Cardiac septum (tissue), 1 donor: ENCODE data around the gene CDC42BPA. TPM values are rescaled to one million over a fixed set of nuclear protein-coding genes. Genes with fewer than 3 reads are reported as not detected.

Source experiments
- DNase-seq: peaks from one replicate; pipeline ENCODE4 v3.0.0-alpha.2; 2020; ENCODE audit warnings: low spot score
- intact Hi-C: fragments of 100-400 bp; cut with DNase I; formaldehyde crosslinking; loops from one replicate; pipeline ENCODE4 v1.14.0; 2022
- total RNA-seq: library from RNA; stranded (reverse); fragmentation: NEBNext Ultra II Directional; extraction: Animal tissue kit (Norgen Biotek cat#: 25700); gene quantifications from one replicate; pipeline ENCODE4 v1.2.1, GENCODE V29; 2021
- donor health status: DM: no; HTN: no; CAD: no.

Gene CDC42BPA
- total RNA-seq, 1 donor from 2014 or later: 33.5 TPM

GRCh38 chr1:227314014-227314848 lies 4.1 kb downstream of the CDC42BPA start:
- DNase-seq: no peak
- intact Hi-C loops: loop anchor here (10.0 kb wide), 1 partner anchor 179 kb away; no protein-coding TSS in a partner anchor

- no peak for DNase-seq
- intact Hi-C loops: loop anchor here (10.0 kb wide), 1 partner anchor 178 kb away; no protein-coding TSS in a partner anchor
These were observed 5.8 kb downstream of the CDC42BPA start for GRCh38 chr1:227312361-227313025.

DNA sequence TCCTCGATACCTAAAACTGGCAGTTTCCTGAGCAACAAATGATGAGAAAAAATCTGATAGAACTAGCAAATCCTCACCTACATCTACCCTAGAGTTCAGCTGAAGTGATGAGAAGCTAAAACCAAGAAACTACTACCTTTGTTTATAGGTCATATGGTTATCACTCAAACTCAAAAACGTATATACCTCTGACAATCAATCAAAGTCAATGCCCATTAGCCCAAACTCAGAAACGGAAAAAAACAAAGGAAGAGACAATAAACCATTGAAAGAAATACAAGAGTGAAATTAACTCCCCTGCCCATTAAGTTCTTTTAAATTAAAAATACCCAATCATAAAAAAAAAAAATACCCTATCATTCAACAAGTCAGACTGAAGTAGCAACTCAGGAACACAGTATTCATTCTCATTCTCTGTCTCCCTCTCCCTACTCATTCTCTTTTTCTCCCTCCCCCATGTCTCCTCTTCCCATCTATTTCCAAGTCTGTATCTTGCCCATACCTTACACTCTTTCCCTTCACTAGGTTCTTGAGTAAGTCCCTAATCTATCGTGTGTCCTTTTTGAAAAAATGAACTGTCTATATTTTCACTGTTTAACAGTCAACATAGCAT lies 6.8 kb downstream of the CDC42BPA start:
- no peak for DNase-seq
- intact Hi-C loops: loop anchor here (10.0 kb wide), 1 partner anchor 177 kb away; no protein-coding TSS in a partner anchor

- intact Hi-C loops: no loop called here
- no peak for DNase-seq
These were observed 9.6 kb downstream of the CDC42BPA start for GRCh38 chr1:227308367-227309336.

DNA sequence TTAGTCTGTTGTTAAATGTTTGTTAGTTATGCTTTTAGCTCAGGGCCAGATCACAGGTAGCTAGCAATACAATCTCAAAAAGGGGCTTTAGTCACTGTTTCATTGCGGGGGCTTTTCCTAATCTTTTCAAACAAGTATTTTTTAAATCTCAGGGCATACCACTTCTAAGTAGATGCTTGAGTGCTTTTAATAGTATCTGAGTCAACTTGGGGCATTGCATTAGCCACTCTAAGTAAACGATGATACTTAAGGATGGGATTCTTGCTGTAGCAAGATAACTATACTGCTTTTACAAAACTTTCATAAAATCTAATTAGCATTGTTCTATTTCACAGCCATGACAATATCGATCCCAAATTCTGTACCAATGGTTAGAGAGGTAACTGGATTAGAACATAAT lies 11.6 kb downstream of the CDC42BPA start:
- DNase-seq: no peak
- intact Hi-C loops: no loop called here

DNA sequence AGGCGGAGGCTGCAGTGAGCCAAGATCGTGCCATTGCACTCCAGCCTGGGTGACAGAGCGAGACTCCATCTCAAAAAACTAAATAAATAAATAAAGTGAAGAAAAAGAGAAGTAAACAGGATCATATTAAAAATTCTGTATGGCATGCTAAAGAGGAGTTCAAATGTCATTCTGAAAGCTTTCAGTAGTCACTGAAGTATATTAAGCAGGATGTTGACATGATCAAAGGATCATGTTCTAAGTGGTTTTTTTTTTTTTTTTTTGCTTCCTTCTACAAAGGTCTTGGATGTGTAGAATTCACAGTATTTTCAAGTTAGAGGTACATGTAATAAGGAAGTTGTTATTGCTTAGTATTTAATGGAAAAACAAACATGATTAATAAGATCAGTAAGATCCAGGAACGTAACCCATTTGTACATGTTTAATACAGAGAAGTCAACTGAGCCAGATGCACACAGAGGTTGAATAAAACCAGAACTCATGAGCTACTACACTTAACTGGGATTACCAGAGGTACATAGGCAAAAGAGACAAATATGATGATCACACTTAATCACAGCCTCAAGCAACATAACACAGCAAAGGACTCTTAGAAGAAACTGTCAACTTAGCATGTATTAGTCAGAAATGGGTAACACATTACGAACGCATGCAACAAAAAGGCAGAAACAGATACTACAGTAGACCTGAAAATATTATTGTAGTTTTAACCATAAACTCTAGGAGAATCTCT lies 12.2 kb downstream of the CDC42BPA start:
- DNase-seq: no peak
- intact Hi-C loops: no loop called here

DNA sequence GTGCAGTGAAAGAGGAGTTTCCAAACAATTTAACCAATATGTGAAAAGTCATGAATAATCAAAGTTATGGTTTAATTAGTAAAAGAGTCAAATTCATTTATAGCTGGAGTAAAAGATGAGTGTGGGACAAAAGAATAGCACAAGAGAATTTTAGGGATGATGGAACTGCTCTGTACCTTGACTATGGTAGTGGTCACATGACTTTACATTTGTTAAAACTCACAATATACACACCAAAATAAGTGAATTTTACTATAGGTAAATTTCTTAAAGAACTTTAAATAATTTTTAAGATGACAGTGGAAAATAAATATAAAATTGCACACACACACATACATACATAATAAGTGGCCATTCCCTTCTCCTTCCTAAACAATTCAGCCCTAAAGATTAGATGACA lies 13.6 kb downstream of the CDC42BPA start:
- intact Hi-C loops: no loop called here
- no peak for DNase-seq

GRCh38 chr1:227303662-227304061 lies 14.6 kb downstream of the CDC42BPA start:
- no peak for DNase-seq
- intact Hi-C loops: no loop called here

DNA sequence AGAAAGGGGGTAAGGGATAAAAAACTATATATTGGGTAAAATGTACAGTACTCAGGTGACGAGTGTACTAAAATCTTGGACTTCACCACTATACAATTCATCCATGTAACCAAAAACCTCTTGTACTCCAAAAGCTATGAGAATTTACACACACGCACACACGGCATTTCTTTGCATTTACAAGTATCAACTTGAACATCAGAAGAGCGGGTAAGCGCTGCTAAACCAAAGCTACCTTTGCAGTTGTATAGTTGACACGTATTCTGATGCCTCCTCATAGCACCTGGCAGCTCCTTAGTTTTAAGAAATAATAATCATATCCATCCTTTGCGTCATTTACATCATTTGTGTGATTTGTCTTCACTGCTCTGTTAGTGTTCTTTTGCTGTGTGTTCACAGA lies 17.6 kb downstream of the CDC42BPA start:
- no peak for DNase-seq
- intact Hi-C loops: no loop called here

GRCh38 chr1:227299688-227300087 lies 18.6 kb downstream of the CDC42BPA start:
- DNase-seq: no peak
- intact Hi-C loops: no loop called here

DNA sequence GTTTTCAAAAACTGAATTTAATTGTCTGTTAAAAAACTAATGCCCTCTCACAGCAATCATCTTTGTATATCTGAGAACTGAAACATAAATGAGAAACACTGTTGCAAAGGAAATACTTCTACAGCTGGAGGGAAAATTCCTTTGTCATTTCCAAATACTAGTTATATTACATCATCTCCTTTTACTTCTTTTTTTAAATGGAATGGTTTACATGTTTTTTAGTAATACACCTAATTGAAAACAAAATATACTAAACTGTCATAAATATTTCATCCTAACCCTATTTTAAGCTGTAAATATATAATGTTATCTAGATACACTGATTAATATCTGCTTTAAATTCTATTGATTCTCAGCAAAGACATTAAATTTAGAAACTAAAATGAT lies 19.1 kb downstream of the CDC42BPA start:
- no peak for DNase-seq
- intact Hi-C loops: no loop called here

- intact Hi-C loops: no loop called here
- no peak for DNase-seq
These were observed 19.6 kb downstream of the CDC42BPA start for GRCh38 chr1:227298512-227299240.

DNA sequence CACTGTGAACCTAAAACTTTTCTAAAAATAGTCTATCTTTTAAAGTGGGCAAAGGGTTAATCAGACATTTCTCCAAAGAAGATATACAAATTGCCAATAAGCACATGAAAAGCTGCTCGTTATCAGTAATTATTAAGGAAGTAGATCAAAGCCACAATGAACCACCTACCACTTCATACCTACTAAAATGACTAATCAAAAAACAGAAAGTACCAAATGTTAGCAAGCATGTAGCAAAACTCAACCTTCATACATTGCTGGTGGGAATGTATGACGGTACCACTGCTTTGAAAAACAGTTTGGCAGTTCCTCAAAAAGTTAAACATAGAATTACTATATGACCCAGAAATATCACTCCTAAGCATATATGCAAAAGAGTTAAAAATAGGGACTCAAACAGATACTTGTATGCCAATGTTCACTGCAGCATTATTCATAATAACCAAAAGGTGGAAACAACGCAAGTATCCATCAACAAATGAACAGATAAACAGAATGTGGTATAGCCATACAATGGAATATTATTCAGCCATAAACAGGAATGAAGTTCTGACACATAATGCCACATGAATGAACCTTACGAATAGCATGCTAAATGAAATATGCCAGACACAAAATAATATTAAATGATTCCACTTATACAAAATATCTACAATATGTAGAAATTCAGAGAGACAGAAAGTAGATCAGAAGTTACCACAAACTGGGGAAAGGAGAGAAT lies 21.1 kb downstream of the CDC42BPA start:
- DNase-seq: no peak
- intact Hi-C loops: no loop called here

GRCh38 chr1:227295609-227296008 lies 22.7 kb downstream of the CDC42BPA start:
- DNase-seq: no peak
- intact Hi-C loops: no loop called here

DNA sequence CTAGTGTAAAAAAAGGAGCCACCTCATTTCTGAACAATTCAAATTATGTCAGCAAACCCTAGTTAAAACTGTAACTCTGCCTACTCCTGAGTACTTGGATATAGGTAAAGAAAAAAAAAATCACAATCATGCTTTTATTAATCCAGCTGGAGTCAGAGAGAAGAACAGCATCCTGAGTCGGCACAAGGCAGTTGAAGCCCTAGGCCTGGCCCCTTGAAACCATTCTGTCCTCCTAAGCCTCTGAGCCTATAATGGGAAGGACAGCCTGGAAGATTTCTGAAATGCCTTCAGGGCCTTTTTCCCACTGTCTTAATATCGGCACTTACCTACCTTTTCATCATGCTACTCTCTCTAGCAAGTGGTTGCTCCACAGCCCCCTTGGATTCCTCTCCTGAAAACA lies 32.5 kb downstream of the CDC42BPA start:
- intact Hi-C loops: no loop called here
- no peak for DNase-seq

- DNase-seq: no peak
- intact Hi-C loops: no loop called here
These were observed 36.9 kb downstream of the CDC42BPA start for GRCh38 chr1:227281371-227281770.

- no peak for DNase-seq
- intact Hi-C loops: no loop called here
These were observed 37.5 kb downstream of the CDC42BPA start for GRCh38 chr1:227280836-227281235.
